Activated gamma-delta T cell treated with anti-CD3 and anti-CD28 coated beads, Interleukin-2, amount 50 U/mL, for 16 hours (primary cell): ENCODE data around the gene YKT6.

ENCODE experiments used
- DNase-seq: peaks from one replicate; pipeline ENCODE4 v3.0.0-alpha.2; 2020; ENCODE audit warnings: low read depth

YKT6 gene

DNA sequence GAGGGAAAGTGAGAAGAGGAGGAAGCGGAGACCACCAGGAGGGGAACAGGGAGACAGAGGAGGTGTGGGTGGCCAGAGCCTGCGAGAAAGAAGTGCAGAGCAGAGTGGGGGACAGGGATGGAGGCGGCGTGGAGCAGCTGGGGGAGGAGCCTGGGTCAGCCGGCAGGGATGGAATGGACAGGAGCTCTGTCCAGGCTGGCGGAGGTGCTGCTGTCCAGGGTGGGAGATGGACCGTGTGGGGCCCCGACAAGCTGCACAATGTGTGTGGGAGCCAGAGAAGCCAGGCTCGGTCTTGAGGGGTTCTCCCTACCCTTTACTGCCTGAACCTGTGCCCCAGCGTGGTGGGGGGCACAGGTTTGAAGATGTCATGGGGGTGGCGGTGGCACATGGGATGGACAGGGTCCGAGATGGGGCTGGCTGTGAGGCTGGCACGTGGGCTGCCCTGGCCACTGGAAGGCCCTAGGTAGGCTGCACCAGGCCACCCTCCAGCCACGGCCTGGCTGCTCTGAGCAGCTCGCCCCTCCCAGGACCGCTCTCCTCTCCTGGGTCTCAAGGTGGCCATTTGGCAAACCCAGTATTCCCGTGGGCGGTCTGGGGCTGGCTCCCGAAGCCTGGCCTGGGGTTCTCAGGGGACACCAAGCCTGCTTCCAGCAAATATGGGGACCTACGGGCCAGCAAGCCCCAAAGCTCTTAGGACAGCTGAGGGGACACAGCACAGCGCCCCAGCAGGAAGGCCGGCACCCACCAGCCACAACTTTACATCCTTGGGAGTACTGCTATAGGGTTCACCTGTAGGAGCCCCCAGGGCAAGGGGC, 32.3 kb downstream of the YKT6 start:
- DNase-seq: no peak

- DNase-seq: no peak
Observed at GRCh38 chr7:44235066-44235465, 34.3 kb downstream of the YKT6 start.

DNA sequence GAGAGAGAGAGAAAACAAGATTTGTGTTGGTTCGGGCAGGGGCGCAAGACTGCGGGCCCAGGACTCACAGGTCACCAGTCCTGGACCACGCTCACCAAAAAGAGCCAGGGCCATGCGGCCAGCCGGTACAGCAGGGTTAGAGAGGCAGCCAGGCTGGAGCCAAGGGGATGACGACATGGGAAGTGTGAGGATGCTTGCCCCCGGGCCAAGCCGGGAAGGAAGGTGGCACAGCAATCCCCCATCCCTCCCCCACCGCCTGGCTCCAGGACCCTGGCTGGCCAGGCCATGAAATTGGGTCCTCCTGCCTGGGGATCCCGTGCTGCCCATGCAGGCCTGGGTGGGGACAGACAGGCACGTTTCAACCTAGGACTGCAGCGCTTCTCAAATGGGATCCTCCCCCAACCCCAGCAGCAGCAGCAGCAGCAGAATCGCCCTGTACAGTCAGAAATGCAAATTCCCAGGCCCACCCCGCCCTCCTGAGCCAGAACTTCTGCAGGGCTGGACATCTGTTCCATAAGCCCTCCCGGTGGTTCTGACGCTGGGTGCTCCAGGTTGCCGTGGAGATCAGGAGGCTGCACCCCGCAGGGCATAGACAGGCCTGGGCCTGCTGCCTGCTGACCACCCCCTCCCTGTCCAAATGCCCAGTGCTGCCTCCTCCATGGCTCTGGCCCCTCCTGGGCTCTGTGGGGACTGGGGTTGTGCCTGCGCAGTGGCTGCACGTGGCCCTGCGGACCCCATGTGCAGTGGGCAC, 35.0 kb downstream of the YKT6 start:
- DNase-seq: no peak

GRCh38 chr7:44236333-44236728, 35.6 kb downstream of the YKT6 start:
- DNase-seq: no peak

- DNase-seq: no peak
Observed at GRCh38 chr7:44237696-44238095, 36.9 kb downstream of the YKT6 start.

GRCh38 chr7:44238116-44238695, 37.4 kb downstream of the YKT6 start:
- no peak for DNase-seq

DNA sequence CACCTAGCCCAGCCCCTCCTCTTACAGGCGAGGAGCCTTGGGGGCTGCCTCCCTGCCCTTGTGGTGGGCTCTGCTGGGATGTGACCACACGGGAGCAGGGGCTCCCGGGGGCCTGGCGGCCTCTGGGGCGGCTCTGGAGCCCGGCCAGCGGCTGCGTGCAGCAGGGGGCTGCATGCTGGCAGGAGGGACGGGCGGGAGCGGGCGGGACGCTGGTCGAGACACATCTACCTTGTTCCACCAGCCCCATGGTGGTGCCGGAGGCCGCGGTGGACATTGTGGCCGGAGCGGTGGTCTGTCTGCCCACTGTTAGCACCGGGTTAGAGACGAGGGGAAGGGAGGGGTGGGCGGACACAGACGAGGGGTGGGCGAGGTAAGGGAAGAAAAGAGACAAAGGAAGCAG, 38.6 kb downstream of the YKT6 start:
- no peak for DNase-seq

DNA sequence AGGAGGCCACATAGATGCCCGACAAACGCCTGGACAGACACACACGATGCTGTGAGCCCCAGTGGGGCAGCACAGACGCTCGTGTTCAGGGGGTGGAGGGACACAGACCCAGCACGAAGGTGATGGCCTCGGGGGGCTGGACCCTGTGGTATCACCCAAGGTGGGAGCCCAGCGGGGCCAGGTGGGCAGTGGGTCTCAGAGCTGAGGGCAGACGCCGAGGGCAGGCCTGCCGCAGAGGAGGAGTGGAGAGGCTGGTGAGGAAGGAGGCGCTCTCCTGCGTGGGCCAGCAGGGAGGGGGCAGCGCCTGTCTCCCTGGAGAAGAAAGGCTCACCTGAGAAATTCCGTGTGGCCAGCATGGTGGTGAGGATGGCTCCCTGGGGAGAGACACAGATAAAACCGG, 39.6 kb downstream of the YKT6 start:
- no peak for DNase-seq

GRCh38 chr7:44240983-44241510, 40.3 kb downstream of the YKT6 start:
- peak; percentile 33 for DNase-seq

- DNase-seq: no peak
Observed at GRCh38 chr7:44242091-44242490, 41.3 kb downstream of the YKT6 start.

DNA sequence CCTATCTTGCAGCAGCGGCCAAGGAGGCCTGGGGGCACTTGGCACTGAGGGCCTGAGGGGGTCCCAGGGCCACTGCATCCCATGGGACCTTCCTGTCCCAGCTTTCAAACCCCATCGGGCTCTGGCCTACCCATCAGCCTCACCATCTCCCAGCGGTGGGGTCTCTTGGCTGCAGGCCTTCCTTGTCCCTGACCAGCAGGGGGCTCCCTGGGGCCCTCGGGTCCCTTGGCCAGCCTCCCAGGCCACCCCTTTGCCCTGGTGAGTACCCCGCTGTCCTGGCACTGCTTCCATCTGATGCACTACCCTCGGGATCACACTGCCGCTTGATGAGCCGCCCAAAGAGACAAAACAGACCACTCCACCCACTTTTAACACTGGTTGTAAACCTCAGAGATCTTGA, 43.5 kb downstream of the YKT6 start:
- DNase-seq: no peak

GRCh38 chr7:44246396-44247113, 45.8 kb downstream of the YKT6 start:
- DNase-seq: no peak

GRCh38 chr7:44247868-44248651, 47.3 kb downstream of the YKT6 start:
- no peak for DNase-seq

GRCh38 chr7:44249639-44250234, 49.0 kb downstream of the YKT6 start:
- no peak for DNase-seq

DNA sequence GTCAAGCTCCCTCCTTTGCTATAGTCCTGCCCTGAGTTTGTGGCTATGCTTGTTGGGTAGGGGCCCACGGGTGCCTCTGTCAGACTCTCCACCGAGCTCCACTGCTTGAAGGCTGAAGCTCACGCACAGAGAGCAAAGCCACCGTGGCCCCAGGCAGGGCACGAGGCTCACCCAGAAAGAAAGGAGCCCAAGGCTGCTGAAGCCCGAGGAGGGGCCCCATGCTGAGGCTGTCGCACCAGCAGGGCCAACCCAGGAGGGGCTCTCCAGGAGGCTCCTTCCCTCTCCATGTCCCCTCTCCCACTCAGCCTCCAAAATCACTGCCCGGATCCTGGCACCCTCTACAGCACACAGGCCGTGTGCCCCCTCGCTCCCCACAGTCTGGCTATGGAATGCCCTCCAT, 50.5 kb downstream of the YKT6 start:
- no peak for DNase-seq

GRCh38 chr7:44251881-44252280, 51.1 kb downstream of the YKT6 start:
- DNase-seq: no peak

GRCh38 chr7:44256459-44256858, 55.7 kb downstream of the YKT6 start:
- DNase-seq: no peak

GRCh38 chr7:44257213-44257612, 56.4 kb downstream of the YKT6 start:
- DNase-seq: no peak

DNA sequence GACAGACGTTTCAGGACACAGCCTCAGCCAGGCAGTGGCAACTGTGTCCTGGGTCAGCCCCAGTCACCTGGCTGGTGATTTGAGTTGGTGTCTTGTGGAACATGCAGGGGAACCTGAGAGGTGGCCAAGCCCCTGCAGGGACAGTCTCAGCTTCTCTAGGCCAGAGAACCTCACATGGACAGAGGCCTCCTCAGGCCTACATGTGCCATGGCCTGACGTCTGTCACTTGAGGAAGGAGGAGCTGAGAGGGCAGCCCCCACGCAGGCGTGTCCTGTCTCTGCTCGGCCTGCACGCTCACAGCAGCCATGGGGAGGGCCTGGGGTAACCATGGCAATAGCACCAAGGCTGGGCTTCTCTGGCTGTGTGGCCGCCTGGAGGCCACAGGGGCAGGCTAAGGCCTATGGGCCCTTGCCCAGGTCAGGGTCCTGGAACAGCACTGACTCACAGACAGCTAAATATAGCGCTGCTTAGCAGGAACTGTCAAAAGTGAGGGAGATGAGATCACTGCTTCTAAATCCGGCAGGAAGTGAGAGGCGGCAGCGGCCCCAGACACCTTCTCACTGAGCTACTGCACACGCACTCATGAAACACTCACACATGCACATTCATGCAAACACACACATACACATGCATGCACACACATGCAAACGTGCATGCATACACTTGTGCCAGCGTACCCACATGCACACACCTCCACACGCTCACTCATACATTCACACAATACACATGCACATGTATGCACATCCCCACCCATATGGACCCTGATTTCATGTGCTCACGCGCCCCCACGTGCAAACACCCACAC, 57.0 kb downstream of the YKT6 start:
- peak; percentile 56 for DNase-seq

- no peak for DNase-seq
Observed at GRCh38 chr7:44258423-44258760, 57.6 kb downstream of the YKT6 start.
